ENCODE measurements around the gene C13orf42.

The C13orf42 gene

GRCh38 chr13:51063909-51064308 lies 47.2 kb downstream of the C13orf42 start:
- TF ChIP-seq CTCF (IDR thresholded peaks at IDR 0.05) = no peak

- TF ChIP-seq CTCF (IDR thresholded peaks at IDR 0.05) = no peak
These were observed 52.5 kb downstream of the C13orf42 start for GRCh38 chr13:51058461-51059167.

- TF ChIP-seq CTCF (IDR thresholded peaks at IDR 0.05) = no peak
These were observed 53.2 kb downstream of the C13orf42 start for GRCh38 chr13:51057906-51058305.

- TF ChIP-seq CTCF (IDR thresholded peaks at IDR 0.05) = no peak
These were observed 54.1 kb downstream of the C13orf42 start for GRCh38 chr13:51057001-51057400.

GRCh38 chr13:51052581-51052980 lies 58.5 kb downstream of the C13orf42 start:
- TF ChIP-seq CTCF (IDR thresholded peaks at IDR 0.05) = no peak

GRCh38 chr13:51050021-51050830 lies 60.8 kb downstream of the C13orf42 start:
- no peak for TF ChIP-seq CTCF (IDR thresholded peaks at IDR 0.05)

- no peak for TF ChIP-seq CTCF (IDR thresholded peaks at IDR 0.05)
These were observed 62.5 kb downstream of the C13orf42 start for GRCh38 chr13:51048616-51049015.
